ENCODE measurements around the gene ZER1. TPM values are rescaled to one million over a fixed set of nuclear protein-coding genes. Genes with fewer than 3 reads are reported as not detected.
A peak's percentile ranks its signal among the peaks of the same experiment; 100 is the strongest.

The ZER1 gene
- total RNA-seq, 3 donors from 2014 or later (not counting 1 experiment from before 2014, with no cell fraction given), result 35.0 to 37.4 (median 35.2) TPM

- TF ChIP-seq, protein P1, sequence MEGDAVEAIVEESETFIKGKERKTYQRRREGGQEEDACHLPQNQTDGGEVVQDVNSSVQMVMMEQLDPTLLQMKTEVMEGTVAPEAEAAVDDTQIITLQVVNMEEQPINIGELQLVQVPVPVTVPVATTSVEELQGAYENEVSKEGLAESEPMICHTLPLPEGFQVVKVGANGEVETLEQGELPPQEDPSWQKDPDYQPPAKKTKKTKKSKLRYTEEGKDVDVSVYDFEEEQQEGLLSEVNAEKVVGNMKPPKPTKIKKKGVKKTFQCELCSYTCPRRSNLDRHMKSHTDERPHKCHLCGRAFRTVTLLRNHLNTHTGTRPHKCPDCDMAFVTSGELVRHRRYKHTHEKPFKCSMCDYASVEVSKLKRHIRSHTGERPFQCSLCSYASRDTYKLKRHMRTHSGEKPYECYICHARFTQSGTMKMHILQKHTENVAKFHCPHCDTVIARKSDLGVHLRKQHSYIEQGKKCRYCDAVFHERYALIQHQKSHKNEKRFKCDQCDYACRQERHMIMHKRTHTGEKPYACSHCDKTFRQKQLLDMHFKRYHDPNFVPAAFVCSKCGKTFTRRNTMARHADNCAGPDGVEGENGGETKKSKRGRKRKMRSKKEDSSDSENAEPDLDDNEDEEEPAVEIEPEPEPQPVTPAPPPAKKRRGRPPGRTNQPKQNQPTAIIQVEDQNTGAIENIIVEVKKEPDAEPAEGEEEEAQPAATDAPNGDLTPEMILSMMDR (IDR thresholded peaks at IDR 0.05), result no peak
- no peak overlapping the region for H3K4me3 Mint-ChIP-seq
- H3K27me3 Mint-ChIP-seq (ENCODE audit: low read depth in 2 of 2), result no peaks in the 10 kb centered on the region
- no peak overlapping the region for H3K4me3 ChIP-seq (ENCODE audit: low read length)
- no peaks in the 10 kb centered on the region for H3K27me3 ChIP-seq (ENCODE audit: control insufficient read depth, insufficient read depth, low read length)
- peaks cover 13% of the 10 kb centered on the region for H3K36me3 ChIP-seq (ENCODE audit: control insufficient read depth, insufficient read depth, low read length)
- no peak overlapping the region for H3K27ac ChIP-seq (ENCODE audit: low read length)
- no peaks in the 10 kb centered on the region for H3K9me3 ChIP-seq (ENCODE audit: control insufficient read depth, insufficient read depth, low read length)
- H3K9me3 Mint-ChIP-seq, result no peaks in the 10 kb centered on the region
- DNase-seq (no peak), ATAC-seq (no peak)
- intact Hi-C loops (cut with micrococcal nuclease), result no loop called here
- peaks cover 11% of the 10 kb centered on the region for H3K4me1 ChIP-seq (ENCODE audit: control insufficient read depth, insufficient read depth, low read length)
- H3K36me3 Mint-ChIP-seq, result no peaks in the 10 kb centered on the region
- peaks cover 10% of the 10 kb centered on the region in 2 donors for H3K4me1 Mint-ChIP-seq
- H3K27ac Mint-ChIP-seq, result no peak overlapping the region
- 87% methylated on average over 5 of the region's 5 CpGs for WGBS (ENCODE audit: insufficient coverage)
Measured at GRCh38 chr9:128729302-128729701, 42.4 kb downstream of the ZER1 start.

- no peak overlapping the region for H3K4me3 Mint-ChIP-seq
- H3K36me3 Mint-ChIP-seq, result no peaks in the 10 kb centered on the region
- Histone ChIP-seq H3K9me3 (ENCODE audit: control insufficient read depth, insufficient read depth, low read length) (no peaks in the 10 kb centered on the region), H3K4me1 (ENCODE audit: control insufficient read depth, insufficient read depth, low read length) (peaks cover 17% of the 10 kb centered on the region), H3K36me3 (ENCODE audit: control insufficient read depth, insufficient read depth, low read length) (peaks cover 11% of the 10 kb centered on the region), H3K4me3 (ENCODE audit: low read length) (no peak overlapping the region), H3K27ac (ENCODE audit: low read length) (no peak overlapping the region), H3K27me3 (ENCODE audit: control insufficient read depth, insufficient read depth, low read length) (no peaks in the 10 kb centered on the region)
- no peaks in the 10 kb centered on the region for H3K9me3 Mint-ChIP-seq
- H3K4me1 Mint-ChIP-seq, result peaks cover 16 to 17% of the 10 kb centered on the region in 2 donors
- TF ChIP-seq, protein P1 (IDR thresholded peaks at IDR 0.05), result no peak
- DNase-seq (no peak), ATAC-seq (no peak)
- no peaks in the 10 kb centered on the region for H3K27me3 Mint-ChIP-seq (ENCODE audit: low read depth in 2 of 2)
- H3K27ac Mint-ChIP-seq, result no peak overlapping the region
- intact Hi-C loops (cut with micrococcal nuclease), result no loop called here
- 71% methylated on average over 7 of the region's 7 CpGs for WGBS (ENCODE audit: insufficient coverage)
Measured at GRCh38 chr9:128728298-128728697, 43.4 kb downstream of the ZER1 start.

DNA sequence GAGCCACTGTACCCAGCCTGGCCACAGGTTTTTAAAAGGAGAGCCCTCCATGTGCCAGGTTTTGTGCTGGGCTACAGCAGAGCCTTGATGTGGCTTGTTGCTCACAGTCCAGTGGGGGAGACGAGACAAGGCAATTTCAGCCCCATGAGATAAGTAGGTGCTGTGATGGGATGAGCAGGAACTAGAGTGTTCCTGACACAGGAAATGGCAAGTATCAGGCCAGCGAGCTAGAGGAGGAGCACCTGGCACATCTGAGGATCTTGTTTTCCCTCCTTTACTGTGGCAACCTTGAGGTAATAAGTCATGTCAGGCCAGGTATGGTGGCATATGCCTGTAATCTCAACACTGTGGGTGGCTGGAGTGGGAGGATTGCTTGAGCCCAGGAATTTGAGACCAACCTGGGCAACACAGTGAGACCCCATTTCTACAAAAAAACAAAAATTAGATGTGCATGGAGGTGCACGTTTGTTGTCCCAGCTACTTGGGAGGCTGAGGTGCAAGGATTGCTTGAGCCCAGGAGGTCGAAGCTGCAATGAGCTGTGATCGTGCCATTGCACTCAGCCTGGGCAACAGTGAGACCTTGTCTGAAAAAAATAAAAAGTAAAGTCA, 44.0 kb downstream of the ZER1 start:
- DNase-seq, result peak in 1 of 2 donors; percentile 44
- no peak overlapping the region for H3K27ac ChIP-seq (ENCODE audit: low read length)
- H3K27ac Mint-ChIP-seq, result no peak overlapping the region

More for the DNA sequence above, 44.0 kb downstream of the ZER1 start:
- Histone ChIP-seq H3K4me3 (ENCODE audit: low read length) (no peak overlapping the region), H3K36me3 (ENCODE audit: control insufficient read depth, insufficient read depth, low read length) (peaks cover 7% of the 10 kb centered on the region), H3K27me3 (ENCODE audit: control insufficient read depth, insufficient read depth, low read length) (no peaks in the 10 kb centered on the region), H3K4me1 (ENCODE audit: control insufficient read depth, insufficient read depth, low read length) (peaks cover 23% of the 10 kb centered on the region), H3K9me3 (ENCODE audit: control insufficient read depth, insufficient read depth, low read length) (no peaks in the 10 kb centered on the region)
- no peak for ATAC-seq
- Mint-ChIP-seq H3K27me3 (ENCODE audit: low read depth in 2 of 2) (no peaks in the 10 kb centered on the region), H3K9me3 (no peaks in the 10 kb centered on the region), H3K4me1 (peaks cover 20 to 23% of the 10 kb centered on the region in 2 donors), H3K36me3 (no peaks in the 10 kb centered on the region), H3K4me3 (no peak overlapping the region)
- 80% methylated on average over 5 of the region's 5 CpGs for WGBS (ENCODE audit: insufficient coverage)
- intact Hi-C loops (cut with micrococcal nuclease), result no loop called here
- TF ChIP-seq, protein P1 (IDR thresholded peaks at IDR 0.05), result no peak
